Measurements from ENCODE around the gene PRPF19. TPM values are rescaled to one million over a fixed set of nuclear protein-coding genes. Genes with fewer than 3 reads are reported as not detected.
A peak's percentile ranks its signal among the peaks of the same experiment; 100 is the strongest.

PRPF19 gene
- total and polyA plus RNA-seq, 2 of the 8 experiments (the other 6 are each of a cell fraction or from before 2014, with no cell fraction given) = 107 to 141 TPM

GRCh38 chr11:60934790-60935605, 28.6 kb upstream of the PRPF19 start:
- no peak overlapping the region for H2BK5ac ChIP-seq (ENCODE audit: low read depth, low read length)
- CTCF ChIA-PET (ENCODE audit: partially characterized antibody) = interaction anchor here (0.9 to 3.4 kb wide), 6 partner anchors 8 to 190 kb away, joined by 3 to 20 read pairs (median 4); no protein-coding TSS in a partner anchor
- POLR2A ChIA-PET (ENCODE audit: partially characterized antibody) = interaction anchor here (0.9 to 2.1 kb wide), 5 partner anchors 10 to 15 kb away, joined by 3 to 7 read pairs (median 3); partner anchors contain the start of gene TMEM132A
- H3K27ac ChIP-seq (ENCODE audit: low read depth, low read length) = no peak overlapping the region
- H3K4me1 ChIP-seq (replicated peaks in 1 of 4; ENCODE audit: control insufficient read depth in 3 of 4, insufficient read depth in 4 of 4, low read length in 3 of 4) = peaks cover 0 to 3% (median 1%) of the 10 kb centered on the region in 4 experiments; a peak in 4 of 7 replicates
- no peaks in the 10 kb centered on the region for H3K27me3 ChIP-seq (replicated peaks in 1 of 4; ENCODE audit: control insufficient read depth in 3 of 4, extremely low read depth in 1 of 4, insufficient read depth in 3 of 4, low read length in 3 of 4)
- no peak overlapping the region for H3K18ac ChIP-seq (ENCODE audit: extremely low read depth, low read length)
- no peak overlapping the region for H3K14ac ChIP-seq (ENCODE audit: insufficient read length)
- no peak overlapping the region for H2BK15ac ChIP-seq (ENCODE audit: low read length)
- no peak overlapping the region for H3K4me2 ChIP-seq (ENCODE audit: insufficient read depth in 1 of 2, low read depth in 2 of 2, low read length in 2 of 2)
- no peaks in the 10 kb centered on the region for H3K79me2 ChIP-seq (ENCODE audit: control insufficient read depth in 1 of 2, insufficient read depth in 2 of 2, low read length in 2 of 2)
- H4K5ac ChIP-seq (ENCODE audit: insufficient read length, low read depth, low read length) = no peak overlapping the region
- WGBS, 2 experiments (ENCODE audit: extremely low coverage in 1 of 2, insufficient coverage in 1 of 2, insufficient read length in 1 of 2, insufficient replicate concordance in 2 of 2, low coverage in 1 of 2, low lambda C conversion rate in 2 of 2, missing lambda C conversion rate in 1 of 2) = 87% methylated on average over 19 of the region's 21 CpGs; no CpG with 5 or more reads in 1 of the 2 experiments
- no peaks in the 10 kb centered on the region for H3K23me2 ChIP-seq (ENCODE audit: low read depth, low read length)
- H3K36me3 ChIP-seq (ENCODE audit: control insufficient read depth in 2 of 4, insufficient read depth in 4 of 4, low read length in 3 of 4) = peaks cover 4 to 41% (median 19%) of the 10 kb centered on the region in 4 experiments; a peak in 5 of 8 replicates
- 0 out of 2 replicates have a peak overlapping the region, but pooled peaks have one; percentile 2 for H4K8ac ChIP-seq (ENCODE audit: extremely low read depth, insufficient read depth, low read length)
- H4K20me1 ChIP-seq (replicated peaks in 1 of 2; ENCODE audit: control insufficient read depth in 1 of 2, insufficient read depth in 2 of 2, low read length in 2 of 2) = peaks cover 3 to 7% of the 10 kb centered on the region in 2 experiments
- no peak overlapping the region for H3K4ac ChIP-seq (replicated peaks; ENCODE audit: insufficient read length, low read depth, low read length)
- H2AFZ ChIP-seq (ENCODE audit: low read length) = no peak overlapping the region
- H4K91ac ChIP-seq (replicated peaks; ENCODE audit: insufficient read length, low read length) = no peak overlapping the region
- H3K23ac ChIP-seq (ENCODE audit: insufficient read length) = no peak overlapping the region
- FAIRE-seq (no peak), DNase-seq (ENCODE audit: low read depth in 1 of 2, low spot score in 2 of 2) (no peak)
- no peak overlapping the region for H2AK5ac ChIP-seq (ENCODE audit: low read depth, low read length)
- TF ChIP-seq USF2 (IDR thresholded peaks at IDR 0.05; ENCODE audit: low read length) = no peak
- no peak for TF ChIP-seq TBP (IDR thresholded peaks at IDR 0.05; ENCODE audit: low read depth, low read length)
- TF ChIP-seq RFX5 (IDR thresholded peaks at IDR 0.05; ENCODE audit: borderline replicate concordance, low read depth, low read length) = no peak
- no peak for TF ChIP-seq JUND (IDR thresholded peaks at IDR 0.05; ENCODE audit: low read length)
- TF ChIP-seq SRF (IDR thresholded peaks at IDR 0.05; ENCODE audit: low read depth, low read length) = no peak
- peak; percentile 11; the same call in 1 of the 2 replicates for TF ChIP-seq POLR2AphosphoS5 (IDR thresholded peaks at IDR 0.05; ENCODE audit: low read depth, low read length)
- H2BK12ac ChIP-seq (ENCODE audit: low read depth, low read length) = no peak overlapping the region
- no peak overlapping the region for H2BK120ac ChIP-seq (replicated peaks; ENCODE audit: low read depth, low read length)
- H3K56ac ChIP-seq (replicated peaks; ENCODE audit: insufficient read length, low read depth, low read length) = no peak overlapping the region
- no peak overlapping the region for H3K4me3 ChIP-seq (ENCODE audit: extremely low read depth in 1 of 4, insufficient read depth in 2 of 4, low read depth in 3 of 4, low read length in 4 of 4)
- H3K79me1 ChIP-seq (ENCODE audit: low read depth, low read length) = no peaks in the 10 kb centered on the region
- no peaks in the 10 kb centered on the region for H3K9me3 ChIP-seq (ENCODE audit: insufficient read depth in 2 of 2, low read depth in 1 of 2, low read length in 1 of 2)
- no peak overlapping the region for H3K9ac ChIP-seq (replicated peaks in 1 of 4; ENCODE audit: extremely low read depth in 1 of 4, low read depth in 3 of 4, low read length in 3 of 4)
- no peak overlapping the region for H2BK20ac ChIP-seq (ENCODE audit: low read length)
